Karpas-422 (cell line): Measurements from ENCODE around the gene HIGD1A. TPM values are rescaled to one million over a fixed set of nuclear protein-coding genes. Genes with fewer than 3 reads are reported as not detected.

ENCODE experiments used
- DNase-seq: peaks from one replicate; pipeline ENCODE4 v3.0.0-alpha.2; 2015
- H2AFZ ChIP-seq: fragments of 200-600 bp; sonication (generic); 2 replicates; pipeline ENCODE4 v1.6.1; 2014; ENCODE audit warnings: antibody characterized with exemption, low read length, mixed read lengths
- H3K27ac ChIP-seq: fragments of 200-600 bp; sonication (generic); 2 replicates; pipeline ENCODE4 v1.5.1; 2014; ENCODE audit warnings: mild to moderate bottlenecking, low read length, moderate library complexity
- H3K27me3 ChIP-seq: fragments of 200-600 bp; sonication (generic); 2 replicates; pipeline ENCODE4 v1.6.1; 2014; ENCODE audit warnings: low read length, mixed read lengths
- H3K36me3 ChIP-seq: fragments of 200-600 bp; sonication (generic); 2 replicates; pipeline ENCODE4 v1.6.1; 2014; ENCODE audit warnings: low read length, mixed read lengths; ENCODE audit not compliant: insufficient read depth
- H3K4me1 ChIP-seq: fragments of 200-600 bp; sonication (generic); 2 replicates; pipeline ENCODE4 v1.6.1; 2014; ENCODE audit warnings: mild to moderate bottlenecking, low read length, mixed read lengths
- H3K4me2 ChIP-seq: fragments of 200-600 bp; sonication (generic); 2 replicates; pipeline ENCODE4 v1.6.1; 2014; ENCODE audit warnings: low read length, low read depth, mild to moderate bottlenecking; ENCODE audit not compliant: poor library complexity, severe bottlenecking
- H3K4me3 ChIP-seq: fragments of 200-600 bp; sonication (generic); 2 replicates; pipeline ENCODE4 v1.5.1; 2014; ENCODE audit warnings: mild to moderate bottlenecking, antibody characterized with exemption, low read length, mixed read lengths
- H3K79me2 ChIP-seq: fragments of 200-600 bp; sonication (generic); 2 replicates; pipeline ENCODE4 v1.6.1; 2014; ENCODE audit warnings: mild to moderate bottlenecking, low read length, mixed read lengths
- H3K9ac ChIP-seq: fragments of 200-600 bp; sonication (generic); 2 replicates; pipeline ENCODE4 v1.6.0; 2014; ENCODE audit warnings: low read length
- H3K9me2 ChIP-seq: fragments of 200-600 bp; sonication (generic), shearing (Covaris generic); replicated peaks from 2 replicates; pipeline ENCODE4 v1.6.0; 2014; ENCODE audit warnings: mild to moderate bottlenecking, low read length, moderate library complexity; ENCODE audit not compliant: insufficient read depth
- H3K9me3 ChIP-seq: fragments of 300-700, 200-600 bp; sonication (generic); 2 replicates; pipeline ENCODE4 v1.6.1; 2014; ENCODE audit warnings: low read length, mixed read lengths
- H4K20me1 ChIP-seq: fragments of 200-600 bp; sonication (generic); 2 replicates; pipeline ENCODE4 v1.6.1; 2014; ENCODE audit warnings: mild to moderate bottlenecking, antibody characterized with exemption, low read length, low read depth; ENCODE audit not compliant: insufficient read depth
- small RNA-seq: library from RNA; depleted of rRNA; stranded (forward); fragments of <200 nt; gene quantifications from one replicate; pipeline ENCODE3, GENCODE V24; 2014
- total RNA-seq: library from RNA; depleted of rRNA; stranded (reverse); fragments of >200 nt; shearing (Covaris generic); gene quantifications from 2 replicates; pipeline ENCODE4 v1.2.3, GENCODE V29; 2014; ENCODE audit warnings: low replicate concordance; rRNA removed

Gene HIGD1A
- total RNA-seq, 1 experiment from 2014 or later: 207 TPM

- no peaks in the 10 kb centered on the region for H3K9me3 ChIP-seq
- no peaks in the 10 kb centered on the region for H3K36me3 ChIP-seq
- H3K27me3 ChIP-seq: no peaks in the 10 kb centered on the region
- no peaks in the 10 kb centered on the region for H3K9me2 ChIP-seq
- DNase-seq: no peak
- no peak overlapping the region for H2AFZ ChIP-seq
- no peak overlapping the region for H3K27ac ChIP-seq
- no peaks in the 10 kb centered on the region for H4K20me1 ChIP-seq
- no peak overlapping the region for H3K4me2 ChIP-seq
- H3K79me2 ChIP-seq: no peaks in the 10 kb centered on the region
- H3K4me3 ChIP-seq: no peak overlapping the region
- H3K9ac ChIP-seq: no peak overlapping the region
- peaks cover 7% of the 10 kb centered on the region for H3K4me1 ChIP-seq
These were observed 68.7 kb downstream of the HIGD1A start for GRCh38 chr3:42735615-42736014.

DNA sequence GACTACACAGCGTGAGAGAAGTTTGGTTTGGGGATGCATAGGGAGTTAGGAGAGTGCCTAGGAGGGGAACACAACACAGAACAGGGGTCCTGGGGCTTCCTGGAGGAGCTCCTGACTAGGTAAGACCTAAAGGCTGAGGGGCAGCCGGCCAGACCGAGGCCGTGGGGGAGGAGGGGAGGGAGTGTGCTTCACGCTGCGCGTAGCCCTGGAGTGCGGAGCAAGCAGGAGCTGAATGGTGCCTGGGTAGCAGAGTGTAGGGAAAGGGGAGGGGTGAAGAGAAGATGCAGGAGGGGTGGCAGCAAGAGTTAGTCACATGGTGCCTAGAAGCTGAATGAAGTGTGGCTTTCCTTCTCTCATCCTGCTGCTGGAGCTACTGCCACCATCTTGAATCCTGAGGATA lies 69.3 kb downstream of the HIGD1A start:
- no peak overlapping the region for H2AFZ ChIP-seq
- no peaks in the 10 kb centered on the region for H4K20me1 ChIP-seq
- H3K9me2 ChIP-seq: no peaks in the 10 kb centered on the region
- no peaks in the 10 kb centered on the region for H3K79me2 ChIP-seq
- no peaks in the 10 kb centered on the region for H3K36me3 ChIP-seq
- no peak overlapping the region for H3K4me2 ChIP-seq
- no peaks in the 10 kb centered on the region for H3K27me3 ChIP-seq
- no peak for DNase-seq
- no peaks in the 10 kb centered on the region for H3K9me3 ChIP-seq
- H3K4me1 ChIP-seq: peaks cover 7% of the 10 kb centered on the region
- no peak overlapping the region for H3K27ac ChIP-seq
- H3K9ac ChIP-seq: no peak overlapping the region
- no peak overlapping the region for H3K4me3 ChIP-seq

DNA sequence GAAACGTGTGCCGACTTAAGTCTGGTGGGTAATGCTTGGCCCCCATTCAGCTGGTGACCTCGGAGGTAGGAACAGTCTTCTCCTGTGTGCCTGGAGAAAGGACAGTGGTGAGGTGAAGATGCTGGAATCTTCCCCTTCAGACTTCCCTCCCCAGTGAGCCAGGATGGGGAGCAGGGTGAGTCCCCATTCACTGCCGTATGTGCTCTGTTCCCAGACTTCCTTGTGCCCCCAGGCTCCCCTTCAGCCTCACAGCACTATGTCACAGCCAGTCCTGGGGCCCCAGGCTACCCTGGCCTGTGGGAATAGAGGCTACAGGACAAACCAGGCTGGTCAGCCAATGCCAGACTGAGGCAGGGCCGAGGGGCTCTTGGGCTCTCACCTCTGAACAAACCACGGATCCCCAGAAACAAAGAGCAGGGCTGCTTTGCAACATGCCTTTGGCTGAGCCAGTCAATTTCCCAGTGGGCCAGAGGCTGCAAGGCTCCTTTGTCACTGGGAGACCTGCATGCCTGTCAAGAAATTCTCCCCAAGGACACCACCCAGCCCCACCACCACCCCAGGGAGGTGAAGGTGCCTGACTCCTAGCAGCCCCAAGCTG lies 69.9 kb downstream of the HIGD1A start:
- Histone ChIP-seq H3K4me3 (no peak overlapping the region), H3K27ac (no peak overlapping the region), H4K20me1 (no peaks in the 10 kb centered on the region), H3K27me3 (no peaks in the 10 kb centered on the region), H3K9ac (no peak overlapping the region), H3K4me1 (peaks cover 6% of the 10 kb centered on the region), H3K9me3 (no peaks in the 10 kb centered on the region), H3K79me2 (no peaks in the 10 kb centered on the region), H3K4me2 (no peak overlapping the region), H3K9me2 (no peaks in the 10 kb centered on the region), H3K36me3 (no peaks in the 10 kb centered on the region), H2AFZ (no peak overlapping the region)
- DNase-seq: no peak

GRCh38 chr3:42733501-42734262 lies 70.6 kb downstream of the HIGD1A start:
- no peak overlapping the region for H3K9ac ChIP-seq
- DNase-seq: no peak
- H3K4me3 ChIP-seq: no peak overlapping the region
- H3K79me2 ChIP-seq: no peaks in the 10 kb centered on the region
- no peak overlapping the region for H3K27ac ChIP-seq
- H3K9me3 ChIP-seq: no peaks in the 10 kb centered on the region
- H3K9me2 ChIP-seq: no peaks in the 10 kb centered on the region
- no peaks in the 10 kb centered on the region for H4K20me1 ChIP-seq
- no peaks in the 10 kb centered on the region for H3K27me3 ChIP-seq
- H3K4me1 ChIP-seq: no peaks in the 10 kb centered on the region
- H3K36me3 ChIP-seq: no peaks in the 10 kb centered on the region
- no peak overlapping the region for H3K4me2 ChIP-seq
- H2AFZ ChIP-seq: no peak overlapping the region

Small RNAs within 50 kb of the gene (small RNA-seq; reads per million reads assigned to genes)
- gene CCDC13: not detected

Other genes starting within 250 kb of the HIGD1A start
- gene SEC22C, start 222.5 kb downstream of the HIGD1A start, total RNA-seq: 36.4 and 49.8 TPM in 2 replicates
- 57.5 and 105 TPM in 2 replicates for gene SS18L2, start 213.6 kb downstream of the HIGD1A start, total RNA-seq
- 103 and 178 TPM in 2 replicates for gene NKTR, start 203.8 kb downstream of the HIGD1A start, total RNA-seq
- 0.07 and 0.11 TPM in 2 replicates for gene ZBTB47, start 150.8 kb downstream of the HIGD1A start, total RNA-seq
- not detected in 2 replicates for gene KLHL40, start 119.0 kb downstream of the HIGD1A start, total RNA-seq
- gene HHATL, start 101.7 kb downstream of the HIGD1A start, total RNA-seq: not detected in 2 replicates
- 1.9 and 4.2 TPM in 2 replicates for gene CCDC13, start 31.2 kb downstream of the HIGD1A start, total RNA-seq
- 0.43 and 1.9 TPM in 2 replicates for gene ACKR2, start 5.0 kb upstream of the HIGD1A start, total RNA-seq
- gene CYP8B1, start 71.4 kb upstream of the HIGD1A start, total RNA-seq: not detected in 2 replicates
- gene ZNF662, start 101.7 kb upstream of the HIGD1A start, total RNA-seq: not detected in 2 replicates
- 6.4 and 8.1 TPM in 2 replicates for gene GASK1A, start 174.8 kb upstream of the HIGD1A start, total RNA-seq